ENCODE measurements around the gene NABP2.

DNA sequence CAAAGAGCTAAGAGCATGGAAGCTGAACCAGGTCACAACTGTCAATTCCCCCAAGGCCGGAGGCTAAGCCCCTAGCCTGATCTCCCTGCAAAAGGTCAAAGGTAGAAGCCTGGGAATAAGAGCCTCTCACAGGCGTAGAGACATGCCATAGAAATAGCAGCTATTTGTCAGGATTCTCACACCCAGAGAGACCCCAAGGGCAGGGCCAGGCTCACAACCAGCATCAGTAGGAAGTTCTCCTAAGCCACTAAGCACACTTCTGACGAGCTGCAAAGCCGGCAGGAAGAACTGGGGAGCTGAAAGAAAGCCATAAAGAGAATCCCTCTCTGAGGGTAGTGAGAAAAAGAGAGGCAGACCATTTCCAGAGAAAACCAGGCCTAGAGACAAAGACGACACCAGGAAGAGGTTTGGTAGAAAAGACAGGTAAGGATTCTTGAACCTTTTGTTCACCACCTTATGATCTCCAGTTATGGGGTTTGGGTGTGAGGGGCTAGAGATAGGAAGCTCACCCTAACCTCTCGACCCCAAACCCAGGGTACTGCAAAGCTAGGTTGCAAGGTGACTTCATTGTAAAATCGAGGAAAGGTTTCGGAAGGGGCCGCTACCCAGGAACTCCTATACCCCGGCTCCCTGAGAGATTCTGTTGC is 35.9 kb upstream of the NABP2 start:
- TF ChIP-seq POLR2A (IDR thresholded peaks at IDR 0.05) (no peak), EP300 (IDR thresholded peaks at IDR 0.05) (no peak)
- TF ChIP-seq, protein P1, sequence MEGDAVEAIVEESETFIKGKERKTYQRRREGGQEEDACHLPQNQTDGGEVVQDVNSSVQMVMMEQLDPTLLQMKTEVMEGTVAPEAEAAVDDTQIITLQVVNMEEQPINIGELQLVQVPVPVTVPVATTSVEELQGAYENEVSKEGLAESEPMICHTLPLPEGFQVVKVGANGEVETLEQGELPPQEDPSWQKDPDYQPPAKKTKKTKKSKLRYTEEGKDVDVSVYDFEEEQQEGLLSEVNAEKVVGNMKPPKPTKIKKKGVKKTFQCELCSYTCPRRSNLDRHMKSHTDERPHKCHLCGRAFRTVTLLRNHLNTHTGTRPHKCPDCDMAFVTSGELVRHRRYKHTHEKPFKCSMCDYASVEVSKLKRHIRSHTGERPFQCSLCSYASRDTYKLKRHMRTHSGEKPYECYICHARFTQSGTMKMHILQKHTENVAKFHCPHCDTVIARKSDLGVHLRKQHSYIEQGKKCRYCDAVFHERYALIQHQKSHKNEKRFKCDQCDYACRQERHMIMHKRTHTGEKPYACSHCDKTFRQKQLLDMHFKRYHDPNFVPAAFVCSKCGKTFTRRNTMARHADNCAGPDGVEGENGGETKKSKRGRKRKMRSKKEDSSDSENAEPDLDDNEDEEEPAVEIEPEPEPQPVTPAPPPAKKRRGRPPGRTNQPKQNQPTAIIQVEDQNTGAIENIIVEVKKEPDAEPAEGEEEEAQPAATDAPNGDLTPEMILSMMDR (IDR thresholded peaks at IDR 0.05) = no peak
